ENCODE measurements around the gene LGALS3.

- no peak for TF ChIP-seq POLR2AphosphoS5 (IDR thresholded peaks at IDR 0.05; ENCODE audit: low read depth, low read length)
- no peak for TF ChIP-seq REST (IDR thresholded peaks at IDR 0.05; ENCODE audit: insufficient read depth in 1 of 2, low read depth in 2 of 2, low read length in 2 of 2)
- no peak for TF ChIP-seq SIN3A (IDR thresholded peaks at IDR 0.05; ENCODE audit: borderline replicate concordance, insufficient read depth, low read length)
Observed at GRCh38 chr14:55130196-55130550, 1.1 kb downstream of the LGALS3 start.
